Uterus (tissue), 2 donors: ENCODE results near the gene ESRRB.

Source experiments
- CTCF ChIP-seq, 4 experiments: fragments of 200-600 bp in 2 of 4; fragments of 450-650 bp in 2 of 4; sonication (generic) in 2 of 4; IDR thresholded peaks; one replicate each; pipeline ENCODE4 v1.5.1; 2016 to 2019; ENCODE audit warnings: antibody characterized with exemption in 4 of 4, mild to moderate bottlenecking in 2 of 4, moderate library complexity in 1 of 4
- POLR2A ChIP-seq, 2 donors: fragments of 450-650 bp; IDR thresholded peaks; one replicate each; pipeline ENCODE4 v1.6.1; 2016; ENCODE audit warnings: antibody characterized with exemption in 2 of 2, mild to moderate bottlenecking in 1 of 2, moderate library complexity in 1 of 2

DNA sequence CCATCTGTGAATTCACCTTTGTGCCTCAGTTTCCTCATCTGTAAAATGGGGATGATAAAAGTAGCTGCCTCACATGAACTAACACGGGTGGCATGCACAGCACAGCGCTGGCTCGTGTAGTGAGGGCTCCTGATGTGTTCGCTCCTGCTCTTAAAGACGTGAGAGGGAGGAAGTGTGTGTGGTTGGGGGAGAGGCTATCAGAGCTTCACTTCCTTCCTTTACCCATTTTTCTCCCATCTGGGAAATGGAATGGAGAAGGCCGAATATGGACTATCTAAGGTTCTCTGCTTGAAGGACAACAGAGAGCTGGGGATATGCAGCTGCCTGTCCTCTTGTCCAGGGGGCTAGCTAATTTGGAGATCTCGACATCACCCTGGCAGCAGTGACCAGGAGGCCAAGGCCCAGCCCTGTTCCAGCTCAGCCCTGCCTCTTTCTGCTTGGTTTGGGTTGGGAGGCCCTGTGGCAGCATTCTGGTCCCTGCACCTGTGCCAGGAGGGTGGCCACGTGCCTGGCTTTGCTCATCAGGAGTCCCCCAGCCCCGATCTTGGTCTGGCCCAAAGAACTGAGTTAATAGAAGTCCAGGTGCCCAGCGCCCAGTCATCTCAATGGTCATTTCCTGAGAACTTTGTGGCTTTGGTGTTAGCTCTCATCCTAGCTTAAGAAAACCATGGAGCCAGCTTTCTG is 44.5 kb upstream of the ESRRB start:
- TF ChIP-seq CTCF (IDR thresholded peaks at IDR 0.05) (no peak), POLR2A (IDR thresholded peaks at IDR 0.05) (no peak)
